OCI-LY3 (cell line): ENCODE data around the gene PTPN12.

ENCODE experiments used
- CTCF ChIP-seq: fragments of 200-600, 300-600 bp; sonication (generic); IDR thresholded peaks from 2 replicates; pipeline ENCODE4 v1.5.1; 2014; ENCODE audit warnings: antibody characterized with exemption, low read length, low read depth
- EZH2phosphoT487 ChIP-seq: fragments of 200-600 bp; shearing (Covaris generic); IDR thresholded peaks from 2 replicates; pipeline ENCODE4 v1.6.1; 2018; ENCODE audit warnings: antibody characterized with exemption, mixed run types, low read depth

DNA sequence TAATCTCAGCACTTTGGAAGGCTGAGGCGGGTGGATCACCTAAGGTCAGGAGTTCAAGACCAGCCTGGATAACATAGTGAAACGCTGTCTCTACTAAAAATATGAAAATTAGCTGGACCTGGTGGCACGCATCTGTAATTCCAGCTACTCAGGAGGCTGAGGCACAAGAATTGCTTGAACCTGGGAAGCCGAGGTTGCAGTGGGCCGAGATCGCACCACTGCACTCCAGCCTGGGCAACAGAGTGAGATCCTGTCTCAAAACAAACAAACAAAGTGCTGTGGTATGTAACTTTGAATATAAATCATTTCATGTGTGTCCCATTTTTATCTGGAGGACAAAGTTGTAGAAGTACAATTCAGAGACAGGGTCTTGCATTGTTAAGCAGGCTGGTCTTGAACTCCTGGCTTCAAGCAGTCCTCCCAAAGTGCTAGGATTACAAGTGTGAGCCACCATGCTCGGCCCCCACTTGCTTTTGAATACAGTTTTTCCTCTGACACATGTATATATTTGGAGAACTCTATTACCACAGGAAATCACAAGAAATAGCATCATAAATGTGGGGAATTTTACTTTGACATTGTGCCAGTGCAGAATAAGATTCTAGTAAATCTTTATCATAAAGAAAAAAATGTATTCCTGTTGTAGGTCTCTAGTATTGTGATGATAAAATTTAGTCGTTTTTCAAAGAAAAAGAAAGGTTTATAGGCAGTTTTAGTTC is 32.6 kb downstream of the PTPN12 start:
- TF ChIP-seq CTCF (no peak), EZH2phosphoT487 (no peak)
